PFSK-1 (cell line): ENCODE results near the gene KIF17.

Source experiments
- FOXP2 ChIP-seq: optimal IDR thresholded peaks from 2 replicates; pipeline ENCODE3; 2011; ENCODE audit warnings: borderline replicate concordance, control low read depth, inconsistent platforms; ENCODE audit not compliant: insufficient read depth; ENCODE audit errors: extremely low read length, extremely low read depth
- POLR2AphosphoS5 ChIP-seq: IDR thresholded peaks from 2 replicates; pipeline ENCODE4 v1.6.1; 2012; ENCODE audit warnings: low read depth, mild to moderate bottlenecking, control low read depth, low read length, moderate library complexity
- SIN3A ChIP-seq: IDR thresholded peaks from 2 replicates; pipeline ENCODE4 v1.6.1; 2012; ENCODE audit warnings: mild to moderate bottlenecking, low read length, moderate library complexity, borderline replicate concordance; ENCODE audit not compliant: insufficient read depth
- TAF1 ChIP-seq: IDR thresholded peaks from 2 replicates; pipeline ENCODE4 v1.6.1; 2012; ENCODE audit warnings: low read length, control low read depth, borderline replicate concordance; ENCODE audit not compliant: insufficient read depth
- TF ChIP-seq, protein P1 (sequence below), 2 experiments: IDR thresholded peaks; 2 replicates each; pipeline versions ENCODE4 v1.6.1 to v1.8.0; 2011 to 2012; ENCODE audit warnings: low read depth in 2 of 2, low read length in 2 of 2, control low read depth in 1 of 2, inconsistent platforms in 1 of 2, mild to moderate bottlenecking in 1 of 2, moderate library complexity in 1 of 2; ENCODE audit not compliant: insufficient read depth in 1 of 2

The KIF17 gene

DNA sequence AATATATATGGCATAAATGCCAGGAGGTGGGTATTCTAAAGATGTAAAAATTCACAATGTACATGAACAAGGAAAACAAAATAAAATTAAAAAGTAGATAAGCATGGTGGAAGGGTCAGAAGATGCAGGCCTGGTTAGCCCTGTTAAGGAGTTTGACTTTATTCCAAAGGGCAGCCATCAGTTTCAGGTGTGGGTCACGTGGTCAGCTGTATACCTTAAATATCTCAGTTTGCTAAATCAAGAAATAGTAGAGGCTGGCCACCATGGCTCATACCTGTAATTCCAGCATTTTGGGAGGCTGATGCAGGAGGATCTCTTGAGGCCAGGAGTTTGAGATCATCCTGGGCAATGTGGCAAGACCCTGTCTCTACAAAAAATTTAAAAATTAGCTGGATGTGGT is 93.1 kb downstream of the KIF17 start:
- no peak for TF ChIP-seq SIN3A
- TF ChIP-seq FOXP2 = no peak
- TF ChIP-seq, protein P1, sequence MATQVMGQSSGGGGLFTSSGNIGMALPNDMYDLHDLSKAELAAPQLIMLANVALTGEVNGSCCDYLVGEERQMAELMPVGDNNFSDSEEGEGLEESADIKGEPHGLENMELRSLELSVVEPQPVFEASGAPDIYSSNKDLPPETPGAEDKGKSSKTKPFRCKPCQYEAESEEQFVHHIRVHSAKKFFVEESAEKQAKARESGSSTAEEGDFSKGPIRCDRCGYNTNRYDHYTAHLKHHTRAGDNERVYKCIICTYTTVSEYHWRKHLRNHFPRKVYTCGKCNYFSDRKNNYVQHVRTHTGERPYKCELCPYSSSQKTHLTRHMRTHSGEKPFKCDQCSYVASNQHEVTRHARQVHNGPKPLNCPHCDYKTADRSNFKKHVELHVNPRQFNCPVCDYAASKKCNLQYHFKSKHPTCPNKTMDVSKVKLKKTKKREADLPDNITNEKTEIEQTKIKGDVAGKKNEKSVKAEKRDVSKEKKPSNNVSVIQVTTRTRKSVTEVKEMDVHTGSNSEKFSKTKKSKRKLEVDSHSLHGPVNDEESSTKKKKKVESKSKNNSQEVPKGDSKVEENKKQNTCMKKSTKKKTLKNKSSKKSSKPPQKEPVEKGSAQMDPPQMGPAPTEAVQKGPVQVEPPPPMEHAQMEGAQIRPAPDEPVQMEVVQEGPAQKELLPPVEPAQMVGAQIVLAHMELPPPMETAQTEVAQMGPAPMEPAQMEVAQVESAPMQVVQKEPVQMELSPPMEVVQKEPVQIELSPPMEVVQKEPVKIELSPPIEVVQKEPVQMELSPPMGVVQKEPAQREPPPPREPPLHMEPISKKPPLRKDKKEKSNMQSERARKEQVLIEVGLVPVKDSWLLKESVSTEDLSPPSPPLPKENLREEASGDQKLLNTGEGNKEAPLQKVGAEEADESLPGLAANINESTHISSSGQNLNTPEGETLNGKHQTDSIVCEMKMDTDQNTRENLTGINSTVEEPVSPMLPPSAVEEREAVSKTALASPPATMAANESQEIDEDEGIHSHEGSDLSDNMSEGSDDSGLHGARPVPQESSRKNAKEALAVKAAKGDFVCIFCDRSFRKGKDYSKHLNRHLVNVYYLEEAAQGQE (IDR thresholded peaks at IDR 0.05; ENCODE audit: insufficient read depth in 1 of 2, low read depth in 2 of 2, low read length in 2 of 2) = no peak
- TF ChIP-seq TAF1 = no peak
- no peak for TF ChIP-seq POLR2AphosphoS5

DNA sequence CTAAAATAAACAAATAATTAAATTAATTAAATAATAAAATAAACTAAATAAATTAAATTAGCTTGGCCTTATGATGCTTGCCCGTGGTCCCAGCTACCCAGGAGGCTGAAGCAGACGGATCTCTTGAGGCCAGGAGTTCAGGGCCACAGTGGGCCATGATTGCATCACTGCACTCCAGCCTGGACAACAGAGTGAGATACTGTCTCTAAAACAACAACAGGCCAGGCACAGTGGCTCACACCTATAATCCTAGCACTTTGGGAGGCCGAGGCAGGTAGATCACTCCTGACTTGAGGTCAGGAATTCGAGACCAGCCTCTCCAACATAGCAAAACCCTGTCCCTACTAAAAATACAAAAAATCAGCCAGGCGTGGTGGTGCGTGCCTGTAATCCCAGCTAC is 96.8 kb downstream of the KIF17 start:
- TF ChIP-seq TAF1 (no peak), POLR2AphosphoS5 (no peak), SIN3A (no peak), FOXP2 (no peak)
- TF ChIP-seq, protein P1 (IDR thresholded peaks at IDR 0.05; ENCODE audit: insufficient read depth in 1 of 2, low read depth in 2 of 2, low read length in 2 of 2) = no peak

DNA sequence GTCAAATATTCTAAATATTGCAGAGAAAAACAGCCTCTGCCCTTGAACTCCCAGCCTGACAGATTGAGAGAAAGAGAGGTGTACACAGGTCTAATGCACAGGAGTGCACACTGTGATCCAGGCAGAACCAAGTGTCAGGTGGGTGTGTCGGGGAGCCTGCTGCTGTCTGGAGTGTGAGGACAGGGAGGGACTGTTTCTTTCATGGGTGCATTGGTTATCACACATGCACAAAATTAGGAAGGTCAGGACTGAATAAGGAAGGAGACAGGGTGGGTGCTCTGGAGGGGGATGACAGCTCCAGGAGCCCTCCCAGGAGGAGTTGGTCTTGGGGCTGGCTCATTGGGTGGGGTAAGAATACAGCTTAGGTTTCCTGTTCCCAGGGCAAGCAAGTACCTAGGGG is 97.8 kb downstream of the KIF17 start:
- TF ChIP-seq TAF1 (no peak), SIN3A (no peak), POLR2AphosphoS5 (no peak), FOXP2 (no peak)
- TF ChIP-seq, protein P1 (IDR thresholded peaks at IDR 0.05; ENCODE audit: insufficient read depth in 1 of 2, low read depth in 2 of 2, low read length in 2 of 2) = no peak

DNA sequence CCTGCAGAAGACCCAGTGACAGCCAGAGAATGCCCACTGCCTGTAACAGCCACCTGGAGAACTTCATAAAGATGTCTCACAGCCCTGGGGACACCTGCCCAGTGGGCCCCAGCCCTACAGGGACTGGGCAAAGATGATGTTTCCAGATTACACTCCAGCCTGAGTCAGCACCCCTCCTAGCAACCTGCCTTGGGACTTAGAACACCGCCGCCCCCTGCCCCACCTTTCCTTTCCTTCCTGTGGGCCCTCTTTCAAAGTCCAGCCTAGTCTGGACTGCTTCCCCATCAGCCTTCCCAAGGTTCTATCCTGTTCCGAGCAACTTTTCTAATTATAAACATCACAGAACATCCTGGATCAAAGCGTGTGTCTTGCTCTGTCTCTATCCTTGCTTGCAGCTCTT is 99.3 kb downstream of the KIF17 start:
- TF ChIP-seq TAF1 = no peak
- TF ChIP-seq SIN3A = no peak
- no peak for TF ChIP-seq POLR2AphosphoS5
- TF ChIP-seq FOXP2 = no peak
- TF ChIP-seq, protein P1 (IDR thresholded peaks at IDR 0.05; ENCODE audit: insufficient read depth in 1 of 2, low read depth in 2 of 2, low read length in 2 of 2) = no peak

DNA sequence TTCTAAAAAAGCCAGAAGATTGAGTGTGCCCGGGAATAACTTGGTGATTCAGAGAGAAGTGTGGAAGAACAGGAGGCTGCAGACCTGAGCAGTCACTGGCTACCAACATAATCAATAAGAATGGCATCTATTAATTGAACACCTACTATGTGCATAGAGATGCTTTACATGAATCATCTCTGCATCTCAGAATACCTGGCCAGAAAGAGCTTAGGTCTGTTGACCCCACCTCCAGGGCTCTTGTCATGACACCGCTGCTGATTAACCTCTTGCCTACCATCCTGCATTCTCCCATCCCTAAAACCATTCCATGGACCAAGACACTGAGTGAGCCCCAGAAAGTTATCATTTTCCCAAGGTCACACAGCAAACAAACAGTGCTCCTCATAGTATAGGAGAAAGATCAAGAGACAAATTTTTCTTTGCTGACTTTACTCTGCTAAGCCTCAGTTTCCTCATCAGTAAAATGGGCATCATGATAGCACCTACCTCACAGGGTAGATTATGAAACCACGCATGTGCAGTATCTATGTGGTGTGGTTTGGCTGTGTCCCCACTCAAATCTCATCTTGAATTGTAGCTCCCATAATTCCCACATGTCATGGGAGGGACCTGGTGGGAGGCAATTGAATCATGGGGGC is 100.8 kb downstream of the KIF17 start:
- TF ChIP-seq, protein P1 (IDR thresholded peaks at IDR 0.05; ENCODE audit: insufficient read depth in 1 of 2, low read depth in 2 of 2, low read length in 2 of 2) = no peak
- TF ChIP-seq FOXP2 = no peak
